Right ventricle myocardium superior (tissue), 1 donor: ENCODE data around the gene GNPDA2. TPM values are rescaled to one million over a fixed set of nuclear protein-coding genes. Genes with fewer than 3 reads are reported as not detected.

Experiments used
- total RNA-seq: library from RNA; stranded (reverse); fragmentation: NEBNext Ultra II Directional; extraction: Animal tissue kit (Norgen Biotek cat#: 25700); gene quantifications from one replicate; pipeline ENCODE4 v1.2.1, GENCODE V29; 2021
- donor health status: DM: no; HTN: yes; CAD: no; lungs with severe emphysema.

GNPDA2 gene
- total RNA-seq, 1 donor from 2014 or later = 8.0 TPM

Other genes with a start within 250 kb of the GNPDA2 start
- 1.00 TPM for gene YIPF7, start 74.9 kb downstream of the GNPDA2 start, total RNA-seq
- gene GUF1, start 48.1 kb downstream of the GNPDA2 start, total RNA-seq = 23.0 TPM